Panc1 (cell line): Measurements from ENCODE around the gene SRCIN1. TPM values are rescaled to one million over a fixed set of nuclear protein-coding genes. Genes with fewer than 3 reads are reported as not detected.

Experiments used
- ATAC-seq: fragments of 200-7000 bp; cut with Tn5 transposase; 2 replicates; pipeline ENCODE4 v1.9.1; 2020; ENCODE audit warnings: mild to moderate bottlenecking, moderate library complexity
- BruUV-seq: library from RNA; stranded (reverse); fragments of 400-500 nt; replicated peaks from 2 replicates; lab custom pipeline; 2021; lab: Mats Ljungman, UMichigan
- CTCF ChIA-PET: fragments of 300-600 bp; sonication (Branson Sonifier 250); formaldehyde crosslinking; loops from one replicate; lab custom pipeline; 2022; ENCODE audit warnings: antibody characterized with exemption; lab: Charles Lee
- POLR2A ChIA-PET: fragments of 300-600 bp; sonication (Branson Sonifier 250); formaldehyde crosslinking; loops from one replicate; lab custom pipeline; 2022; ENCODE audit warnings: antibody characterized with exemption; lab: Charles Lee
- DNase-seq: peaks from one replicate; pipeline ENCODE4 v3.0.0-alpha.2; 2010; ENCODE audit warnings: low read depth, low spot score
- H3K27ac ChIP-seq: 2 replicates; pipeline ENCODE4 v1.5.1; 2011; ENCODE audit warnings: mild to moderate bottlenecking, low read length, inconsistent platforms
- H3K27me3 ChIP-seq: fragments of 200-500 bp; sonication (Bioruptor generic); 2 replicates; pipeline ENCODE4 v1.6.0; 2014; ENCODE audit warnings: low read length, inconsistent platforms; ENCODE audit not compliant: control insufficient read depth, insufficient read depth
- H3K36me3 ChIP-seq: fragments of 200-500 bp; sonication (Bioruptor generic); 2 replicates; pipeline ENCODE4 v1.5.1; 2014; ENCODE audit warnings: inconsistent platforms, mild to moderate bottlenecking, low read length, moderate library complexity; ENCODE audit not compliant: control insufficient read depth, insufficient read depth
- H3K4me1 ChIP-seq: 2 replicates; pipeline ENCODE4 v1.5.1; 2011; ENCODE audit warnings: inconsistent platforms, mild to moderate bottlenecking, low read length, moderate library complexity; ENCODE audit not compliant: control insufficient read depth, insufficient read depth
- H3K4me3 ChIP-seq, 2 experiments: 2 replicates each; pipeline ENCODE4 v1.5.1; 2011 to 2012; ENCODE audit warnings: low read depth in 2 of 2, low read length in 2 of 2, mild to moderate bottlenecking in 2 of 2, inconsistent platforms in 1 of 2, moderate library complexity in 1 of 2
- H3K9me3 ChIP-seq: fragments of 200-500 bp; sonication (Bioruptor generic); 2 replicates; pipeline ENCODE4 v1.5.1; 2014; ENCODE audit warnings: low read depth, mild to moderate bottlenecking, inconsistent platforms, low read length, moderate library complexity; ENCODE audit not compliant: control insufficient read depth, insufficient read depth
- CTCF ChIP-seq: fragments of 450-650 bp; IDR thresholded peaks from 2 replicates; pipeline ENCODE4 v1.5.1; 2017; ENCODE audit warnings: mild to moderate bottlenecking
- POLR2AphosphoS5 ChIP-seq: IDR thresholded peaks from 2 replicates; pipeline ENCODE4 v1.6.1; 2012; ENCODE audit warnings: mild to moderate bottlenecking, low read depth, low read length, moderate library complexity
- REST ChIP-seq, 2 experiments: IDR thresholded peaks; 2 replicates each; pipeline ENCODE4 v1.6.1; 2011 to 2012; ENCODE audit warnings: low read depth in 2 of 2, control low read depth in 1 of 2, low read length in 1 of 2, mild to moderate bottlenecking in 1 of 2, moderate library complexity in 1 of 2; ENCODE audit not compliant: insufficient read depth in 1 of 2
- SIN3A ChIP-seq: IDR thresholded peaks from 2 replicates; pipeline ENCODE4 v1.6.1; 2012; ENCODE audit warnings: low read depth, mild to moderate bottlenecking, low read length, moderate library complexity, borderline replicate concordance; ENCODE audit not compliant: insufficient read depth
- TCF7L2 ChIP-seq: IDR thresholded peaks from 2 replicates; pipeline ENCODE4 v1.6.1; 2011; ENCODE audit warnings: mild to moderate bottlenecking, low read depth, low read length, inconsistent platforms
- in situ Hi-C: cut with HindIII; loops from 2 replicates; pipeline ENCODE4 v1.10.0; 2016; ENCODE audit warnings: low sequenced_read_pairs, low pct_unique_long_range_greater_than_20kb
- intact Hi-C: fragments of 100-400 bp; cut with micrococcal nuclease; formaldehyde crosslinking; loops from one replicate; pipeline ENCODE4 v1.10.0; 2022; ENCODE audit not compliant: unreplicated experiment
- total RNA-seq: library from RNA; stranded (reverse); gene quantifications from one replicate; pipeline ENCODE4 v1.2.1, GENCODE V29; 2021; ENCODE audit not compliant: unreplicated experiment

The SRCIN1 gene
- total RNA-seq, 1 experiment from 2014 or later = 12.8 TPM

- BruUV-seq = no TSS peak
- intact Hi-C loops (no loop called here), in situ Hi-C loops (no loop called here)
- POLR2A ChIA-PET = no interaction called here
- no peak for DNase-seq
- ATAC-seq = peak; percentile 43
- H3K4me1 ChIP-seq = peaks cover 14% of the 10 kb centered on the region
- H3K9me3 ChIP-seq = no peaks in the 10 kb centered on the region
- H3K4me3 ChIP-seq = peak overlapping the region; percentile 23 to 49; a peak in 3 of 4 replicates
- no peaks in the 10 kb centered on the region for H3K36me3 ChIP-seq
- CTCF ChIA-PET = interaction anchor here (0.8 kb wide), 1 partner anchor 38 kb away, joined by 9 read pairs; no protein-coding TSS in a partner anchor
- TF ChIP-seq REST (IDR thresholded peaks at IDR 0.05; ENCODE audit: insufficient read depth in 1 of 2, low read depth in 2 of 2, low read length in 1 of 2) (no peak), CTCF (no peak), SIN3A (no peak), TCF7L2 (no peak), POLR2AphosphoS5 (no peak)
- no peaks in the 10 kb centered on the region for H3K27me3 ChIP-seq
- no peak overlapping the region for H3K27ac ChIP-seq
Measured at GRCh38 chr17:38605411-38605840, 326 bp downstream of the SRCIN1 start.

GRCh38 chr17:38604479-38605403 is 1.0 kb downstream of the SRCIN1 start:
- peak overlapping the region; percentile 23 to 49; a peak in 3 of 4 replicates for H3K4me3 ChIP-seq
- BruUV-seq = no TSS peak
- no peak overlapping the region for H3K27ac ChIP-seq
- no peaks in the 10 kb centered on the region for H3K36me3 ChIP-seq
- no peak for TF ChIP-seq SIN3A
- TF ChIP-seq CTCF = no peak; the same call in 1 of the 2 replicates
- no peak for TF ChIP-seq POLR2AphosphoS5
- no peak for TF ChIP-seq TCF7L2
- no peak for TF ChIP-seq REST (IDR thresholded peaks at IDR 0.05; ENCODE audit: insufficient read depth in 1 of 2, low read depth in 2 of 2, low read length in 1 of 2)
- intact Hi-C loops (no loop called here), in situ Hi-C loops (no loop called here)
- ATAC-seq (peak; percentile 44), DNase-seq (no peak)
- no peaks in the 10 kb centered on the region for H3K27me3 ChIP-seq
- ChIA-PET POLR2A (interaction anchor here (0.6 kb wide), 1 partner anchor 67 kb away, joined by 4 read pairs; no protein-coding TSS in a partner anchor), CTCF (no interaction called here)
- H3K4me1 ChIP-seq = peaks cover 14% of the 10 kb centered on the region
- no peaks in the 10 kb centered on the region for H3K9me3 ChIP-seq
